ENCODE data around the gene SDCBP2. TPM values are rescaled to one million over a fixed set of nuclear protein-coding genes. Genes with fewer than 3 reads are reported as not detected.
A peak's percentile ranks its signal among the peaks of the same experiment; 100 is the strongest.

SDCBP2 gene
- total RNA-seq, 1 donor from 2014 or later = 7.0 TPM

DNA sequence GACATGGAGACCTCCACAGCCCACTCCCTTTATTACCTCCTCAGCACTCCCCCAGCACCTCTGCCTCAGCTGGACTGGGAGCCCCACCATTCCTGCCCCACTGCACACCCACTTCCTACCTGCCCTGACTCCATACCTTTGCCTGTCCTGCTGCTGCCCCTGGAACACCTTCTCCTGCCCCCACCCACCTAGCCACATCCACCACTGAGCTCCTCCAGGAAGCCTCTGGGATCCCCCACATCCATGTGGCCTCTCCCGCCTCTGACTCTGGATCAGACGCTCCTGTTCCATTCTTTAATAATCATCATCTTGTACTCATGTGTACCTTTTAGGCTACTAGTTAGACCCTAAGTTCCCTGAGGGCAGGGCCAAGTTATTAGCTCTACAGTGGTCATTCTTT lies 2.2 kb upstream of the SDCBP2 start:
- no peak for DNase-seq (ENCODE audit: low read depth, low spot score)

DNA sequence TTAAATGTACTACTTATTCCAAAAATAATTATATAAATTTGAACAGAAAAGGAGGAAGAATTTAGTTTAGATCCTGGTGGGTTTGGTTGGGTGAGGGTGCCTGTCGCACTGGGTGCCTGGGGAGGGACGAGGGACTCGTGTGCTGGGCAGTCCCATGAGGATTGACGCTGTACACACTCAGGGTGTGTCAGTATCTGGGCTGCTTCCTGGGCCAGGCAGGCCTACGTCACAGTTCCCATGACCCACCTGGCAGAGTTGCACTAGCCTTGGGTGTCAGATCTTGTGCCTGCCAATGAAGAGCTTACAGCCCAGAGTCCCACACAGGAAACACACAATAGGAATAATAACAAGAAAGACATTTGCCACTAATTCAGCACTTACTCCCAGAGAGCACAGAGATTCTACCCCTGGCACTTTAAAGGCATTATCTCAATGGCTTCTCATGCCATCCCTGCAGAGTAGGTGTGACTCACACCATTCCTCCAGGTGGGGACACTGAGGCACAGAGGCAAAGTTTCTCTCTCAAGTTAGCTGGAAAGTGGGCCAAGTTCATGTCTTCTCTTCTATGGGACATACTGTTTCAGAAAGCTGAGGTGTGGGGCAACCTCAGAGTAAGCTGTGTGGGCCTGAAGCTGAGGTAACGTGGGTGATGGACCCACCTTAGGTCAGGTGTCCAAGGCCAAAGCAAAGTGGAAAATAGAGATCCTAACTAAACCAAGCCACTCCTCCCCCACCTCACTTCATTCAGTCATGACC lies 1.3 kb upstream of the SDCBP2 start:
- no peak for DNase-seq (ENCODE audit: low read depth, low spot score)

DNA sequence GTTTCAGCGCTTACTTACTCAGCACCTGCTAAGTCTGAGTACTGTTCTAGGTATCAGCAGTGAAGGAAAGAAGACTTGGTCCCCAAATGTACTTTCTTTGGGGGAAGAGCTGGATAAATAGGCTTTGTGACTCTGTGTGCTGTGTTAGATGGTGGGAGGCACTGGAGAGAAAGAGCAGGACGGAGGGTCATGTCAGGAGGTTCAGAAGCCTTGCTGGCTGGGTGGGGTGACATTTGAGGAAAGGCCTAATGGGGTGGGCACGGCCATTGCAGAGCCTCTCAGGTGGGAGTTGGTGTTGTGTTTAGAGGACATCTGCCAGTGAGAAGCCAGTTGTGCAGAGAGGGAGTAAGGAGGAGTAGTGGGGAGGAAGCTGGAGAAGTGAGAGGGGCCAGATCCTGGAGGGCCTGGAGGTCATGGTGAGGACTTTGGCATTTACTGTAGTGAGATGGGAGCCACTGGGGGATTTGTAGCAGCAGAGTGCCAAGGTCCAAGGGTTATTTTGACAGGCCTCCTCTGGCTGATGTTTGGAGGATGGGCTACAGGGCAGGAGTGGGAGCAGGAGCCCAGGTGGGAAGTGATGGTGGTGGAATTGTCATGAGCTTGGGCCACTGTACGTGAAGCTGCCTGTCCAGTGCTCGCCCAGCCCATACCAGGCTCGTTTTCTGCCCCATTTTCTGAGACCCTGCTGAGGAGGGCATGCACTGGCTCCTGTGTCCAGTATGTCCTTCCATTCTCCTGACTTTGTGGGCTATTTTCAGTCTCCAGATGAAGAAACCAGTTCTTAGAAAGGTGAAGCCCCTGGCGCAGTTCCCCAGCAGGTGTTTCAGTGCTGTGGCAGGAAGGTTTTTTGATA lies 886 bp downstream of the SDCBP2 start:
- no peak for DNase-seq (ENCODE audit: low read depth, low spot score)

DNA sequence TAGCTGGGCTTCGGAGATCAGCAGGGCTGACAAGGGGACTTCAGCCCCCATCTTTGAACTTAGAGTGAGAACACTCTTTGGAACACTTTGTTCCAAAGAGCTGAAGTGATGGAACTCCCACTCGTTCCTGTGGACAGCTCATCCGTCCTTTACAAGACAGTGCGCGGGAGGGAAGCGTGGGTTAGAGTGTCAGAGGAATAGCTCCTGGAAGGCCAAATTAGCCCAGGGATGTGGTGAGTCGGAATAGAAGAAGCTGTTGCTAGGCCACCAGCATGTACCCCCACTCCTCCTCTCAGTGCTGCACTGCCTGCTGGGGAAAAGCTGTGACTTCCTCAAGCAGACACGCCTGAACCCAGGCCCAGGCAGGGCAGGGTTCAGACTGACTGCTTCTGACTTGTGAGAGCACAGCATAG lies 1.7 kb downstream of the SDCBP2 start:
- no peak for DNase-seq (ENCODE audit: low read depth, low spot score)

DNA sequence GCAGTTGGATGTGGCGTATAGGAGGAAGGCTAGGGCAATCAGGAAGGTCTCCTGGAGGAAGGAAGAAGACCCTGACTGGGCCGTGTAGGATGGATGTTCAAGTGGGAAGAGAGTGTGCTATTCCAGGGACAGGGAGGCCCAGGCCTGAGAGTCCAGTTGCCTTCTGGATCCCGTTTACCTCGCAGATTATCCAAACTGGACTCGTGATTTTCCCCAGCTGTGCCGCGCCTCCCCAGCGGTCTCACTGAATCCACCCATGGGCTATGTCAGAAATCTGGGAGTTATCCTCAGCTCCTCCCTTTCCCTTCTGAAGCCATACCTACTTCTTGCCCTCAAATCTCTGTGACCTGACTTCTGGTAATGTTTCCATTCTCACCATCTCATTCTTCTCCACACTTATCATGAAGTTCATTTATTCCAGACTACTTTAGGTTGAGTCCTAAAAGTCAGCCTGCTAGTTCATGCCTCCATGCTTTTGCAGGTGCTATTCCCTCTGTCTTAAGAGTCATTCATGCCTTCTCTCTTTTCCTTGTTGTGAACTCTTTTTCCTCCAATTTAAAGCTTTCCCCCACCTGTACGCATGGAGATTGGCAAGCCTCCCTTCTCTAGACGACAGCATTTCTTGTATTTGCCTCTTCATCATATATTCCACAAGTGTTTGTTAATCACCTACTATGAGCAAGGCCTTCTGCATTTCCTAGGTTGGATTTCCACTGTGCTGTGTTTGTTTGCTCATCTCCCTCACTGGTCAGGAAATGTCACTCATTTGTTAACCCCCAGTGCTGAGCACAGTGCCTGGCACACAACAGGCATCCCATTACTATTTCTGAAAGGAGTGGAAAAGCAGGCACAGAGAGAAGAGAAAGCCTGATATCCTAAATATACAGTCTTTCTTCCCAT lies 2.7 kb downstream of the SDCBP2 start:
- no peak for DNase-seq (ENCODE audit: low read depth, low spot score)

DNA sequence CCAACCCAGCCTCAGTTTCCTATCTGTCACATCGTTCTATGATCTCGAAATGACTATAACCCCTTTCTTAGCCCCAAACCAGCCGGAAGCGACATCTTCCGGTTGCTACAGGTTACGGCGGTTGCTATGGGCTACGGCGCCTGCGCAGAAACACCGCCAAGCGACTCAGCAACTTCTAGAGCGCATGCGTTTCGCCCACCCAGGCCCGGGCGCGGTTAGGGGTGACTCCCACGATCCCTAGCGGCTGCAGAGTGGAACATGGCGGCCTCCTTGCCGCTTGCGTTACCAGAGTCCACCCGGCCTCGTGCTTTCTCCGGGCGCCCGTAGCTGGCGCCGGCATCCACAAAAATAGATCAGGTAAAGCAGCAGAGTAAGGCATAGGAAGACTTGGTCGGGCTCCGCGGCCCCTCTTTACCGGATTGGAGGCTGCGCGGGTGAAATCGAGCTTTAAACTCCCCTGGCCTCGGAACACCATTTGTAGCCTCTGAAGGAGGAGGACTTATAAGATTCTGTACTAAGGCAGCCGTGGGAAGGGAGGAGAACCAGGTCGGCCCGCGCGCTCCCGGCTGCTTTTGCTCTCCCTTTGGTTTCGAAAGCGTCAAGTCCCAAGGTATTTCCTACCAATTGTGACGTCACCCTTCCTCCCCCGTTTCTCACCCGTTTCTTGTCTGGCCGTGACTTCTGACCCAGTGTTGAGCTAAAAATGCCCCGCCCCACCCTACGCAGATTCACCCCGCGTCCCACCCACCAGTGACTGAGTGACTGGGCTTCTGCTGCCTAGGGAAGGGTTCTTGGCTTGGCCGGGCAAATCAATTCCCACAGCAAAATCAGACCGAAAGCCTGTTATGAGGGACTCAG lies 3.5 kb downstream of the SDCBP2 start:
- DNase-seq (ENCODE audit: low read depth, low spot score) = peak; percentile 93

DNA sequence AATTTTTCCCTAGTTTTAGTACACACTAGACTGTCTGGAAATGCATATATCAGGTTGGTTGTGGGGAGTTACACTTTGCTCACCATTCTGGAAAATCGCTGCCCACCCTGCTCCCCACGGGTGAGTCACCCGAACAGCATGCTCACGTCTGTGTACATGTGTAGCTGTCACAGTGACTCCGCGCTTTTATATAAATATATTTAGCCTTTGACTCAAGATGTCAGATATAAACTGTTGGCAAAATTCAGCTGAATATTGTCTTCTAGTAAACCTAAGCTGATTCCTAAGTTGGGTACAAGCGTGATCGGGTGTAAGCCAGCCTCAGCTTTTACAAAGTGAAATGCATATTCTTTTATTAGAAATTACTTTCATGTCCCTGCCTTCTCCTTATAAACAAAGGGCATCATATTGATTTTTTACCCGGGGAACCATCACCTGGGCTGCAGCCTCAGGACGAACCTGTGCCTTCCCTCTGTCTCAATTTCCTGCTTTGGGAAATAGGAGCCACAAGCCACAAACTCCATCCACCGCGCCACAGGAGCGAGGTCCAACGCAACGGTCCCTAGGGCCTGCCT lies 4.3 kb downstream of the SDCBP2 start:
- no peak for DNase-seq (ENCODE audit: low read depth, low spot score)

DNA sequence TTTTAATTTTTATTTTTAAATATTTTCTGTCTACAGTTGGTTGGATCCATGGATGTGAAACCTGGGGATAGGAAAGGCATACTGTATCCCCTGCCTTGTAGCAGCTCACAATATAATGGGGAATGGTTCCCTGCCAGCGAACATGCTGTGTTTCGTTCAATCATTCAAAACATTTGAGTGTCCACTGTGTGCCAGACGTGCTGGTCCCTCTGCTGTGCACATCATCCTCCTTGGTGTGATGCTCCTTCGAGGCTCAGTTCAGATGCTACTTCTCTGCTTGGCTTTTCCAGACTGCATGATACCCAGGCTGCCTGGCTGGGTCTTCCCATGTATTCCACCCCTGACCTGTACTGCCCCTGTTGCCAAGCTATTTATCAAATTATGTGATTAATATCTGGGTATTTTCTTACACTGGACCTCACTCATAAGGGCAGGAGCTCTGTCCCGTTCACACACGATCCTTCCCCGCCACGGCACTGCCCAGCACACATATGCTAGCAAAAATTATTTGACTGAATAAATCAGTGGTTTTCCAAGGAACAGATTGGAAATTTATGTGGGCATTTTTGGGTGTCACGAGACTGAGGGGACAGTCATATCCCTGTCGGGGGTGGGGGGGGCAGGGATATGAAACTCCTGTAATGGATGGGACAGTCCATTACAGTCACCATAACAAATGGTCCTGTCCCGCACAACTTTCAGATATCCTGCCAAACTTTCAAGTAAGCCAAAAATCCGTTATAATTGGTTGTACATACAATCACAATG lies 4.9 kb downstream of the SDCBP2 start:
- no peak for DNase-seq (ENCODE audit: low read depth, low spot score)

DNA sequence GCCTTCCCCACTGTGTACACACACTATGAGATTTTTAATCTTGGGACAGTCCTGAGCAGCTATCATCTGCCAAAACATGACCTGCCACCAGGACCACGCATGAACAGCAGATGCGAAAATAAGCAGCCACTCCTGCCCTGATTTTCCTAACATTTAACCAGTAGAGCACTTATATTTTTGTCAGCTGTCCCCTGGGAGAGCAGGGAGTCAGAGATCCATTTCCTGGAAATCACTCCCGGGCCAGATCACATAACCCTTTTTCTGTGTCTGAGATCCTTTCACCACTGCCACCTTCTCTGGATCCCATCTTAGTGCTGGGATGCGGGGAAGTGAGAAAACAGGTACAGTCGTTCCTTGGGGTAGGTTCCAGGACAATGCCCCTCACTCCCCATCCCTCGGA lies 5.7 kb downstream of the SDCBP2 start:
- DNase-seq (ENCODE audit: low read depth, low spot score) = no peak

DNA sequence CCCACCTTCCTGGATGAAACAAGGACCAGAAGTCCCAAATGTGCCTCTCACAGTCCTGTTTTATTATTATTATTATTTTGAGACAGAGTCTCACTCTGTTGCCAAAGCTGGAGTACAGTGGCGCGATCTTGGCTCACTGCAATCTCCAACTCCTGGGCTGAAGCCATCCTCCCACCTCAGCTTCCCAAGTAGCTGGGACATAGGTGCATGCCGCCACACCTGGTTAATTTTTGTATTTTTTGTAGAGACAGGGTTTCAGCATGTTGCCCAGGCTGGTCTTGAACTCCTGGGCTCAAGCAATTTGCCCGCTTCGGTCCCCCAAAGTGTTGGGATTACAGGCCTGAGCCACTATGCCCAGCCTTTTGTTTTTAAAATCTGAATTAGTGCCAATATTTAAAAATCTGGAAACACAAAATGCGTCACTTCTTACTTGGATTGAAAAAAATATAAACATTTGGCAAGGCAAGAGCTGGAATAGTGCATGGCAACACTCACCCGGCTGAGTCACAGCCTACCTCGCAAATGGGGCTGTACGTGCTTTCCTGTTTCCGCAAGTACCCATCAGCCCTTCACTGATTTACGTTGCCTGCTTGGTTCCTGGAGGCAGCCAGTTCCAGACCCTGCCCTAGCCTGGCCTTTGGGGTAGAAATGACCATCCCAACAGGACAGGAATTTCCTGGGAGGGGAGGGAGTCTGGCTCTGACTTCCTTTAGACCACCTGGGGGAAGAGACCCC lies 6.3 kb downstream of the SDCBP2 start:
- peak; percentile 96 for DNase-seq (ENCODE audit: low read depth, low spot score)

DNA sequence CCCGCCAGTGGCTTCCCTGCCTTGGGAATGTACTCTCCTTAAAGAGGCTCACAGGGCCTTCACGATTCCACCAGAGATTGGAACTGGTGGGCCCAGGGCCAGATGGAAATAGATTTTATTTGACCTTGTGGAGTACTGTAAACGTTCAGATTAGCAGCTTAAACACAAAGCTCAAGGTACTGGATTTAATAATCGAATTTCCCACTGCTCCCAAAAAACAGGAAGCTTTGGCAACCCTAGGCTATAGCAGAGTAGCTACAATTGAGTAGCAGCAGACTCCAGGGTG lies 7.3 kb downstream of the SDCBP2 start:
- DNase-seq (ENCODE audit: low read depth, low spot score) = no peak

DNA sequence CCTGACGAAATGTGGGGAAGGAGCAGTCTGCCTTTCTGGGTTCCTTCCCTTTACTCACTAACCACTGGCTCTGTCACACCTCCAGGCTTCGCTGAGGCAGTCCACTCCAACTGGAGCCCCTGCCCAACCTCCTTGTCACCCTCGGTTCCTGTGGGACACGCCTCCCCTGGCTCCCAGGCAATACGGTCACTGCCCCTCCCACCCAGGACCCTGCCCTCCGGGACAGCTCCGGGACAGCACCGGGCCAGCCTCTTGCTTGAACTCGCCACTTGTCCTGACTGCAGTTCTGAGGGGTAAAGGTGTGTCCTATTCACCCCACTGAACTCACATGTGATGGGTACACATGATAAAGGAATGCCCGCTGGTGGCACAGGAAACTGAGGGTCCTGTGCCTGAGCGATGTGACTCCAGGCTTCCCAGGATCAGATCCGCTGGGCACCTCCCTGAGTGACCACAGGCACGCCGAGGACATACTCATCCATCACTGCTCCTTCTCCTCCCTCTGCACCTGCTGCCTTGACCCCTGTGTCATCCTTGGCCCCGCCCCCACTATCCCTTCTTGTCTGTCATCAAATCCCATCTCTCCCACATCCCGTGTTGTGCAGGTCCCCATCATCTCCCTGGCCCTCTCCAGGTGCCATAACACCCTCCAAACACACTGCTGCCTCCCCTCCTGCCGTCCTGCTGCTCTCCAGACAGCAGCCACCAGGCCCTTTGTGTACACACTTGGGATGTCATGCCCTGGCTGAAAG lies 7.9 kb downstream of the SDCBP2 start:
- no peak for DNase-seq (ENCODE audit: low read depth, low spot score)

DNA sequence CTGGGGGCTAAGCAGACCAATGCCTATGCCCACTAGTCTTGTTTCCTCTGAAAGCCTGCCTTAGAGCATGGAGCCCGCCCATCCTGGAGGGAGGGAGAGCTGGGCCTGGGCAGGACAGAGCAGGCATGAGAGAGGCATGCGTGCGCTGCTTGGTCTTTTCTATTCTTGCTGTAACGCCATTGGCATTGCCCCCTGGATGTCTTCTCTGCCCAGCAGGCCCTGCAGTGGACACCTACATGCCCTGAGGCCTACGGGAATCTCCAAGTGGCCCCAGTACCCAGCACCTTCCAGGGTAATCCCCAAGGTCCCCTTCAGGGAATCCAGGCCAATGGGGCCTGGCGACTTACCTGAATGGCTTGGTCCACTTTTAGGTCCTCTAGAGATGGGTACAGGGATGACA lies 8.9 kb downstream of the SDCBP2 start:
- DNase-seq (ENCODE audit: low read depth, low spot score) = no peak

DNA sequence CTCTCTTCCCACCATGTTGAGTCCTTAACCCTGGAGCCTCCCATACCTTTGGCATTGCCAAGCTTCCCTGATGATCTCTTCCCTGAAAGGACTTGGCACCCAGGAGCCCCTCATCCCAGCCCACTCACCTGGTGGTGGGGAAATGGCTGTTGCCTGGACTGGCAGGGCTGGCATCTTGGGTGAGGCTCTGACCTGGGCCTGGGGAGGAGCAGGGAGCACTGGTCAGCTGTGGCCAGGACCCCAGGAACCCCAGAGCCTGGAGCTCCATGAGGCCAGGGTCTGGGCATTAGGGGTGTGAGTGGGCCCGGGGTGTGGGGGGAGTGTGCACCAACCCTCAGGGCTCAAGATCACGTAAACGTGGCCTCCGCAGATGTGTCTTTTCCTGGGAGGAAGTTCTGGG lies 9.5 kb downstream of the SDCBP2 start:
- DNase-seq (ENCODE audit: low read depth, low spot score) = no peak

DNA sequence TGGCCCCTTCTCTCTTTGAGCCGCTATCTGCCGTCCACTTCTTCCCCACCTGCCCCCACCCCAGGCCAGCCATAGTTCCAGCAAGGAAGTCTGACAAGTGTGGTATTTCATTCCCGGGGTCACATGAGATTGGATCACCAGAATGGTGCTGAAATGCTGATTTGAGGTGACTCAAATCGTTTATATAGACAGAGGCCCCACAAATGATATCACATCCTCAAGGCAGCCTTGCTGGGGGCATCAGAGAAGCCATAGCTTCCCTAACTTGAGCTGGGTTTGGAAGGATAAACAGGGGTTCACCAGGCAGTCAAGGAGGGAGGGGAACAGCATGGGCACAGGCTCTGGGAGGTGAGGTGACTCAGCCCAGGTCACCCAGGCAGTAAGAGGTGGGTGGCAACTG lies 9.9 kb downstream of the SDCBP2 start:
- no peak for DNase-seq (ENCODE audit: low read depth, low spot score)

DNA sequence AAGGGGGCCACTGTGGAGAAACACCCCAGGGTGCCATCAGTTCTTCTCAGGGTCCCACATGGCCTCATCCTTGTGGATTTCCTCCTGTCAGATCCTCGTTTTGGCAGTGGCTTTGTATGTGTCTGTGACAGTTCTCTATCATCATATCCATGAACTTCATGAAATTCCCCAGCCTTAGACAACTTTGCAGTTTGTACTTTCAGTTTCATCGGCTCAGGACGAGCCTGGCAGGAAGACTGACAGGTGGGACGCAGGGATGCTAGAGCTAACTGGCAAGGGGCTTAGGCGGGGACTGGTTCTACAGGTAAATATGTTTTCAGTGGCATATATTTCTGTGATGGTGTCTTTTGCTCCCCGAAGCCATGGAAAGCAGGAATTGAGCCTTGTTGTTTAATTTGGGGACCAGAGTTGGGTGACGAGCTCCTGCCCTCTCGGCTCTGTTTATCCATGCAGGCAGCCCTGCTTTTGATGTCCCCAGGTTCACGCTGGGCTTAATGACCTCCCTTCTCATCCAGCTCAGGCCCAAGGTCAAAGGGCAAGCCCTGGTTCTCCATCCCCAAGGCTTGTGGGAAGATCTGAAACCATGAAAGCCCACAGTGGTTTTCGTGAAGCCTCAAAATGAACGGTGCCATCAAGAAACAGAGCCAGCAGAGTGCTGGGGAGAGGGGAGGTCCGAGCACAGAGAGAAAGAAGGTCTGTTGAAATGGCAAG lies 11.2 kb downstream of the SDCBP2 start:
- no peak for DNase-seq (ENCODE audit: low read depth, low spot score)

DNA sequence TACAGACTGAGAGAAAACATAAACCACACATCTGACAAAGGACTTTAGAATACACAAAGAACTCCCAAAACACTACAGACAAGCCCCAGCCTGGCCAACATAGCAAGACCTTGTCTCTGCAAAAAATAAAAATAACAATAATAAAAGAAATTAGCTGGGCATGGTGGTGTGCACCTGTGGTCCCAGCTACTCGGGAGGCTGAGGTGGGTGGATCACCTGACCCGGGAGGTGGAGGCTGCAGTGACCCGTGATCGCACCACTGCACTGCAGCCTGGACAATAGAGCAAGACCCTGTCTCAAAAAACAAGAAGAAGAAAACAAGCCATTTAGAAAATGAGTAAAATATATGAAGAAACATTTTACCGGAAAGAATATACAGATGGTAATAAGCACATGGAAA lies 13.1 kb downstream of the SDCBP2 start:
- no peak for DNase-seq (ENCODE audit: low read depth, low spot score)

Measured in pulmonary artery endothelial cell (primary cell).